ENCODE data around the gene ST3GAL6. TPM values are rescaled to one million over a fixed set of nuclear protein-coding genes. Genes with fewer than 3 reads are reported as not detected.

Gene ST3GAL6
- total RNA-seq, 4 donors from 2014 or later, result 3.9 to 5.3 (median 4.4) TPM

GRCh38 chr3:98743071-98743470, 20.1 kb upstream of the ST3GAL6 start:
- intact Hi-C loops (cut with DNase I), result no loop called here
- no peaks in the 10 kb centered on the region for H3K9me3 ChIP-seq
- H3K36me3 ChIP-seq, result no peaks in the 10 kb centered on the region
- no peak overlapping the region for H3K4me3 ChIP-seq
- H3K27me3 ChIP-seq, result no peaks in the 10 kb centered on the region
- DNase-seq, result no peak
- H3K4me1 ChIP-seq, result no peaks in the 10 kb centered on the region
- 70 to 81% methylated on average over 4 to 5 of the region's 5 CpGs for WGBS, 2 donors
- TF ChIP-seq POLR2A (IDR thresholded peaks at IDR 0.05), result no peak
- no peak for TF ChIP-seq CTCF (IDR thresholded peaks at IDR 0.05)
- H3K27ac ChIP-seq, result no peak overlapping the region

GRCh38 chr3:98744283-98744682, 18.9 kb upstream of the ST3GAL6 start:
- DNase-seq, result no peak
- no peak overlapping the region for H3K27ac ChIP-seq
- H3K4me1 ChIP-seq, result no peaks in the 10 kb centered on the region
- no peaks in the 10 kb centered on the region for H3K27me3 ChIP-seq
- H3K4me3 ChIP-seq, result no peak overlapping the region
- intact Hi-C loops (cut with DNase I), result no loop called here
- TF ChIP-seq CTCF (IDR thresholded peaks at IDR 0.05) (no peak), POLR2A (IDR thresholded peaks at IDR 0.05) (no peak)
- H3K36me3 ChIP-seq, result no peaks in the 10 kb centered on the region
- no peaks in the 10 kb centered on the region for H3K9me3 ChIP-seq

GRCh38 chr3:98745718-98746117, 17.4 kb upstream of the ST3GAL6 start:
- 71 to 91% methylated on average over 1 of the region's 1 CpG for WGBS, 2 donors
- Histone ChIP-seq H3K36me3 (no peaks in the 10 kb centered on the region), H3K4me1 (no peaks in the 10 kb centered on the region), H3K4me3 (no peak overlapping the region), H3K27ac (no peak overlapping the region), H3K27me3 (no peaks in the 10 kb centered on the region), H3K9me3 (no peaks in the 10 kb centered on the region)
- intact Hi-C loops (cut with DNase I), result no loop called here
- TF ChIP-seq POLR2A (IDR thresholded peaks at IDR 0.05) (no peak), CTCF (IDR thresholded peaks at IDR 0.05) (no peak)
- DNase-seq, result no peak

GRCh38 chr3:98746122-98746521, 17.0 kb upstream of the ST3GAL6 start:
- intact Hi-C loops (cut with DNase I), result no loop called here
- no peaks in the 10 kb centered on the region for H3K4me1 ChIP-seq
- no peaks in the 10 kb centered on the region for H3K36me3 ChIP-seq
- H3K4me3 ChIP-seq, result no peak overlapping the region
- H3K27ac ChIP-seq, result no peak overlapping the region
- TF ChIP-seq POLR2A (IDR thresholded peaks at IDR 0.05) (no peak), CTCF (IDR thresholded peaks at IDR 0.05) (no peak)
- 75 to 78% methylated on average over 4 of the region's 4 CpGs for WGBS, 2 donors
- no peaks in the 10 kb centered on the region for H3K27me3 ChIP-seq
- H3K9me3 ChIP-seq, result no peaks in the 10 kb centered on the region
- no peak for DNase-seq

- intact Hi-C loops (cut with DNase I), result no loop called here
- TF ChIP-seq POLR2A (IDR thresholded peaks at IDR 0.05) (no peak), CTCF (IDR thresholded peaks at IDR 0.05) (no peak)
- H3K4me1 ChIP-seq, result no peaks in the 10 kb centered on the region
- no peaks in the 10 kb centered on the region for H3K27me3 ChIP-seq
- H3K4me3 ChIP-seq, result no peak overlapping the region
- H3K9me3 ChIP-seq, result no peaks in the 10 kb centered on the region
- WGBS, 2 donors, result 66 to 85% methylated on average over 4 of the region's 4 CpGs
- no peak for DNase-seq
- H3K36me3 ChIP-seq, result no peaks in the 10 kb centered on the region
- no peak overlapping the region for H3K27ac ChIP-seq
These were observed 16.3 kb upstream of the ST3GAL6 start for GRCh38 chr3:98746882-98747281.
